ENCODE data around the gene C1orf185.
"Not testable (repeated sequence)": the region's sequence is repeated elsewhere in the genome, so short reads cannot be mapped to it uniquely, and the experiment has no call there.

C1orf185 gene

GRCh38 chr1:51139474-51139873 is 37.4 kb downstream of the C1orf185 start:
- no peak for DNase-seq

- DNase-seq, result no peak
These were observed 45.4 kb downstream of the C1orf185 start for GRCh38 chr1:51147394-51147793.

GRCh38 chr1:51154776-51155175 is 52.7 kb downstream of the C1orf185 start:
- no peak for DNase-seq

GRCh38 chr1:51156752-51157151 is 54.7 kb downstream of the C1orf185 start:
- no peak for DNase-seq

GRCh38 chr1:51157395-51157794 is 55.4 kb downstream of the C1orf185 start:
- no peak for DNase-seq

- no peak for DNase-seq
These were observed 56.2 kb downstream of the C1orf185 start for GRCh38 chr1:51158263-51158662.

GRCh38 chr1:51162560-51162959 is 60.5 kb downstream of the C1orf185 start:
- DNase-seq, result not testable (repeated sequence)

GRCh38 chr1:51165540-51165939 is 63.5 kb downstream of the C1orf185 start:
- DNase-seq, result no peak

- no peak for DNase-seq
These were observed 66.3 kb downstream of the C1orf185 start for GRCh38 chr1:51168266-51168845.

- no peak for DNase-seq
These were observed 66.9 kb downstream of the C1orf185 start for GRCh38 chr1:51168936-51169335.

- peak; percentile 23 for DNase-seq
These were observed 68.3 kb downstream of the C1orf185 start for GRCh38 chr1:51170342-51170741.

GRCh38 chr1:51172811-51173210 is 70.8 kb downstream of the C1orf185 start:
- no peak for DNase-seq

GRCh38 chr1:51175278-51175677 is 73.2 kb downstream of the C1orf185 start:
- no peak for DNase-seq

- DNase-seq, result not testable (repeated sequence)
These were observed 76.0 kb downstream of the C1orf185 start for GRCh38 chr1:51177988-51178387.

- no peak for DNase-seq
These were observed 86.2 kb downstream of the C1orf185 start for GRCh38 chr1:51188230-51188629.

GRCh38 chr1:51189421-51190073 is 87.5 kb downstream of the C1orf185 start:
- peak; percentile 83 for DNase-seq

- no peak for DNase-seq
These were observed 88.9 kb downstream of the C1orf185 start for GRCh38 chr1:51190961-51191360.

- peak; percentile 50 for DNase-seq
These were observed 90.3 kb downstream of the C1orf185 start for GRCh38 chr1:51192213-51192843.

GRCh38 chr1:51193564-51193963 is 91.5 kb downstream of the C1orf185 start:
- no peak for DNase-seq
